RWPE1 (cell line): ENCODE measurements around the gene KIF2C.
"Not testable (repeated sequence)": the region's sequence is repeated elsewhere in the genome, so short reads cannot be mapped to it uniquely, and the experiment has no call there.

Experiments used
- CTCF ChIA-PET: fragments of 350-600 bp; sonication (Branson Sonifier 250); formaldehyde crosslinking; extraction: SDS; loops from one replicate; lab custom pipeline; 2021; lab: Yijun Ruan, JAX
- POLR2A ChIA-PET: fragments of 400-600 bp; formaldehyde crosslinking; extraction: SDS; loops from one replicate; lab custom pipeline; 2020; ENCODE audit warnings: antibody characterized with exemption; ENCODE audit not compliant: low non-redundant PET; lab: Yijun Ruan, JAX
- DNase-seq: peaks from one replicate; pipeline ENCODE4 v3.0.0; 2012; ENCODE audit warnings: low spot score
- H3K27ac ChIP-seq: fragments of 450-650 bp; 2 replicates; pipeline ENCODE4 v1.5.1; 2017
- CTCF ChIP-seq: fragments of 450-650 bp; conservative IDR thresholded peaks from 2 replicates; pipeline ENCODE4 v1.5.1; 2017; ENCODE audit warnings: low read depth, mild to moderate bottlenecking

Gene KIF2C

GRCh38 chr1:44757420-44757819 is 17.8 kb downstream of the KIF2C start:
- no peak for TF ChIP-seq CTCF
- CTCF ChIA-PET: no interaction called here
- no peak for DNase-seq
- no peak overlapping the region for H3K27ac ChIP-seq
- POLR2A ChIA-PET: no interaction called here

- CTCF ChIA-PET: interaction anchor here (0.6 to 0.7 kb wide), 2 partner anchors 28 to 1581 kb away, joined by 3 to 4 read pairs; partner anchors contain the start of gene RNU5D-1
- TF ChIP-seq CTCF: no peak
Measured at GRCh38 chr1:44759077-44759476, 19.4 kb downstream of the KIF2C start.

GRCh38 chr1:44760876-44761275 is 21.2 kb downstream of the KIF2C start:
- TF ChIP-seq CTCF: no peak
- ChIA-PET POLR2A (interaction anchor here (1.2 kb wide), 1 partner anchor 14 kb away, joined by 3 read pairs; no protein-coding TSS in a partner anchor), CTCF (no interaction called here)
- no peak for DNase-seq
- 0 out of 2 replicates have a peak overlapping the region, but pooled peaks have one; percentile 0 for H3K27ac ChIP-seq

More at GRCh38 chr1:44759077-44759476, 19.4 kb downstream of the KIF2C start:
- DNase-seq: no peak
- POLR2A ChIA-PET: no interaction called here
- no peak overlapping the region for H3K27ac ChIP-seq

- POLR2A ChIA-PET: interaction anchor here (0.6 kb wide), 1 partner anchor 59 kb away, joined by 3 read pairs; no protein-coding TSS in a partner anchor
- CTCF ChIA-PET: interaction anchor here (1.0 to 1.1 kb wide), 2 partner anchors 20 to 35 kb away, joined by 3 read pairs; no protein-coding TSS in a partner anchor
- H3K27ac ChIP-seq: peak overlapping the region; percentile 29
- DNase-seq: not testable (repeated sequence)
Measured at GRCh38 chr1:44766421-44766820, 26.8 kb downstream of the KIF2C start.

GRCh38 chr1:44775078-44775929 is 35.7 kb downstream of the KIF2C start, which contains the start of gene RPS8:
Gene RPS8, plus strand, starts transcription at chr1:44775540. Its CDS starts 57 bp downstream, at chr1:44775597.
- POLR2A ChIA-PET: interaction anchor here (0.5 to 1.6 kb wide), 6 partner anchors 15 to 1562 kb away, joined by 3 to 8 read pairs (median 4); partner anchors contain the start of gene PLK3
- CTCF ChIA-PET: no interaction called here
- TF ChIP-seq CTCF: no peak
- peak; percentile 78 for DNase-seq
- H3K27ac ChIP-seq: peak within 1 kb of the TSS; percentile 89

- ChIA-PET CTCF (interaction anchor here (0.7 kb wide), 1 partner anchor 37 kb away, joined by 4 read pairs; no protein-coding TSS in a partner anchor), POLR2A (interaction anchor here (0.5 to 1.6 kb wide), 5 partner anchors 18 to 1561 kb away, joined by 3 to 8 read pairs (median 4); partner anchors contain the start of gene PLK3)
- peak overlapping the region; percentile 89 for H3K27ac ChIP-seq
- TF ChIP-seq CTCF: no peak
- no peak for DNase-seq
Measured at GRCh38 chr1:44775930-44776729, 36.5 kb downstream of the KIF2C start.
